ENCODE measurements around the gene SFXN3. TPM values are rescaled to one million over a fixed set of nuclear protein-coding genes. Genes with fewer than 3 reads are reported as not detected.

The SFXN3 gene
- total and polyA plus RNA-seq, 10 of the 15 experiments (the other 5 are each of a cell fraction or from before 2014, with no cell fraction given), result 0.05 to 11.3 (median 1.2) TPM

GRCh38 chr10:101053516-101053915 is 22.5 kb downstream of the SFXN3 start (continued):
- TF ChIP-seq E2F8 (IDR thresholded peaks at IDR 0.05; ENCODE audit: low read depth, partially characterized antibody) (no peak), ZBTB11 (CRISPR knock-in tag; IDR thresholded peaks at IDR 0.05) (no peak)
- TF ChIP-seq, protein P1, sequence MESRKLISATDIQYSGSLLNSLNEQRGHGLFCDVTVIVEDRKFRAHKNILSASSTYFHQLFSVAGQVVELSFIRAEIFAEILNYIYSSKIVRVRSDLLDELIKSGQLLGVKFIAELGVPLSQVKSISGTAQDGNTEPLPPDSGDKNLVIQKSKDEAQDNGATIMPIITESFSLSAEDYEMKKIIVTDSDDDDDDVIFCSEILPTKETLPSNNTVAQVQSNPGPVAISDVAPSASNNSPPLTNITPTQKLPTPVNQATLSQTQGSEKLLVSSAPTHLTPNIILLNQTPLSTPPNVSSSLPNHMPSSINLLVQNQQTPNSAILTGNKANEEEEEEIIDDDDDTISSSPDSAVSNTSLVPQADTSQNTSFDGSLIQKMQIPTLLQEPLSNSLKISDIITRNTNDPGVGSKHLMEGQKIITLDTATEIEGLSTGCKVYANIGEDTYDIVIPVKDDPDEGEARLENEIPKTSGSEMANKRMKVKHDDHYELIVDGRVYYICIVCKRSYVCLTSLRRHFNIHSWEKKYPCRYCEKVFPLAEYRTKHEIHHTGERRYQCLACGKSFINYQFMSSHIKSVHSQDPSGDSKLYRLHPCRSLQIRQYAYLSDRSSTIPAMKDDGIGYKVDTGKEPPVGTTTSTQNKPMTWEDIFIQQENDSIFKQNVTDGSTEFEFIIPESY (IDR thresholded peaks at IDR 0.05), result no peak
